GM12878 (cell line): ENCODE measurements around the gene FZR1.

Source experiments
- IKZF1 ChIP-seq: fragments of 450-650 bp; conservative IDR thresholded peaks from 2 replicates; pipeline ENCODE4 v1.6.1; 2017; ENCODE audit warnings: antibody characterized with exemption, mild to moderate bottlenecking
- IRF5 ChIP-seq: fragments of 450-650 bp; IDR thresholded peaks from 2 replicates; pipeline ENCODE4 v1.6.1; 2017; ENCODE audit warnings: borderline replicate concordance

GRCh38 chr19:3508771-3509535 lies 2.8 kb downstream of the FZR1 start:
- TF ChIP-seq IRF5: no peak
- no peak for TF ChIP-seq IKZF1
